Measurements from ENCODE around the gene TNFAIP3.
"Not testable (repeated sequence)": the region's sequence is repeated elsewhere in the genome, so short reads cannot be mapped to it uniquely, and the experiment has no call there.

TNFAIP3 gene

DNA sequence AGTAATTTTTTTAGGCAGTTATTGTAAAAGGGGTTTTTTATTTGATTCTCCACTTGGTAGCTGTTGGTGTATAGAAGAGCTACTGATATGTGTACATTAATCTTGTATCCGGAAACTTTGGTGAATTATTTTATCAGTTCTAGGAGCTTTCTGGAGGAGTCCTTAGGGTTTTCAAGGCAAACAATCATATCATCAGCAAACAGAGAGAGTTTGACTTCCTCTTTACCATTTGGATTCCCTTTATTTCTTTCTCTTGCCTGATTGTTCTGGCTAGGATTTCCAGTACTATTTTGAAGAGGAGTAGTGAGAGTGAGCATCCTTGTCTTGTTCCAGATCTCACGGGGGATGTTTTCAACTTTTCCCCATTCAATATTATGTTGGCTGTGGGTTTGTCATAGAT is 28.0 kb upstream of the TNFAIP3 start:
- Histone ChIP-seq H2AFZ (ENCODE audit: low read depth, low read length) (no peak overlapping the region), H3K4me3 (ENCODE audit: low read length) (no peak overlapping the region), H3K79me2 (ENCODE audit: low read length) (no peaks in the 10 kb centered on the region), H3K4me1 (ENCODE audit: low read length) (peaks cover 6% of the 10 kb centered on the region; the same call in 1 of the 2 replicates), H3K36me3 (replicated peaks; ENCODE audit: low read depth, low read length) (no peaks in the 10 kb centered on the region), H3K4me2 (ENCODE audit: low read length) (no peak overlapping the region), H3K27me3 (ENCODE audit: low read depth, low read length) (no peaks in the 10 kb centered on the region), H3K9ac (ENCODE audit: low read length) (no peak overlapping the region), H3K9me3 (ENCODE audit: insufficient read depth, low read length) (peaks cover 4% of the 10 kb centered on the region; the same call in 1 of the 2 replicates), H3K27ac (ENCODE audit: low read length) (no peak overlapping the region), H4K20me1 (ENCODE audit: insufficient read depth, low read length) (no peaks in the 10 kb centered on the region)
- no peak for TF ChIP-seq EZH2phosphoT487 (IDR thresholded peaks at IDR 0.05; ENCODE audit: low read depth)
- TF ChIP-seq, protein P1, sequence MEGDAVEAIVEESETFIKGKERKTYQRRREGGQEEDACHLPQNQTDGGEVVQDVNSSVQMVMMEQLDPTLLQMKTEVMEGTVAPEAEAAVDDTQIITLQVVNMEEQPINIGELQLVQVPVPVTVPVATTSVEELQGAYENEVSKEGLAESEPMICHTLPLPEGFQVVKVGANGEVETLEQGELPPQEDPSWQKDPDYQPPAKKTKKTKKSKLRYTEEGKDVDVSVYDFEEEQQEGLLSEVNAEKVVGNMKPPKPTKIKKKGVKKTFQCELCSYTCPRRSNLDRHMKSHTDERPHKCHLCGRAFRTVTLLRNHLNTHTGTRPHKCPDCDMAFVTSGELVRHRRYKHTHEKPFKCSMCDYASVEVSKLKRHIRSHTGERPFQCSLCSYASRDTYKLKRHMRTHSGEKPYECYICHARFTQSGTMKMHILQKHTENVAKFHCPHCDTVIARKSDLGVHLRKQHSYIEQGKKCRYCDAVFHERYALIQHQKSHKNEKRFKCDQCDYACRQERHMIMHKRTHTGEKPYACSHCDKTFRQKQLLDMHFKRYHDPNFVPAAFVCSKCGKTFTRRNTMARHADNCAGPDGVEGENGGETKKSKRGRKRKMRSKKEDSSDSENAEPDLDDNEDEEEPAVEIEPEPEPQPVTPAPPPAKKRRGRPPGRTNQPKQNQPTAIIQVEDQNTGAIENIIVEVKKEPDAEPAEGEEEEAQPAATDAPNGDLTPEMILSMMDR (IDR thresholded peaks at IDR 0.05; ENCODE audit: low read depth, low read length): no peak

DNA sequence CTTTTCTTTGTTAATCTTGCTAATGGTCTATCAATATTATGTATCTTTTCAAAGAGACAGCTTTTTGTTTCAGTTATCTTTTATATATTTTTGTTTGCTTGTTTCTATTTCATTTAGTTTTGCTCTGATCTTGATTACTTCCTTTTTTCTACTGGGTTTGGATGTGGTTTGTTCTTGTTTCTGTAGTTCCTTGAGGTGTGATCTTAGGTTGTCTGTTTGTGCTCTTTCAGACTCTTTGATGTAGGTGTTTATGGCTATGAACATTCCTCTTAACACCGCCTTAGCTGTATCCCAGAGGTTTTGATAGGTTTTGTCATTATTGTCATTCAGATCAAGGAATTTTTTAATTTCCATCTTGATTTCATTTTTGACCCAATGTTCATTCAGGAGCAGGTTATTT is 26.8 kb upstream of the TNFAIP3 start:
- H2AFZ ChIP-seq (ENCODE audit: low read depth, low read length): no peak overlapping the region
- H3K9ac ChIP-seq (ENCODE audit: low read length): no peak overlapping the region
- H4K20me1 ChIP-seq (ENCODE audit: insufficient read depth, low read length): no peaks in the 10 kb centered on the region
- TF ChIP-seq EZH2phosphoT487 (IDR thresholded peaks at IDR 0.05; ENCODE audit: low read depth): no peak
- TF ChIP-seq, protein P1 (IDR thresholded peaks at IDR 0.05; ENCODE audit: low read depth, low read length): no peak
- H3K4me2 ChIP-seq (ENCODE audit: low read length): no peak overlapping the region
- no peaks in the 10 kb centered on the region for H3K36me3 ChIP-seq (replicated peaks; ENCODE audit: low read depth, low read length)
- peaks cover 5% of the 10 kb centered on the region; the same call in 1 of the 2 replicates for H3K4me1 ChIP-seq (ENCODE audit: low read length)
- H3K79me2 ChIP-seq (ENCODE audit: low read length): no peaks in the 10 kb centered on the region
- H3K27me3 ChIP-seq (ENCODE audit: low read depth, low read length): no peaks in the 10 kb centered on the region
- H3K4me3 ChIP-seq (ENCODE audit: low read length): no peak overlapping the region
- H3K27ac ChIP-seq (ENCODE audit: low read length): no peak overlapping the region
- peaks cover 1% of the 10 kb centered on the region; the same call in 1 of the 2 replicates for H3K9me3 ChIP-seq (ENCODE audit: insufficient read depth, low read length)

- Histone ChIP-seq H3K79me2 (ENCODE audit: low read length) (no peaks in the 10 kb centered on the region), H3K27ac (ENCODE audit: low read length) (no peak overlapping the region), H4K20me1 (ENCODE audit: insufficient read depth, low read length) (no peaks in the 10 kb centered on the region), H3K36me3 (replicated peaks; ENCODE audit: low read depth, low read length) (peaks cover 5% of the 10 kb centered on the region), H3K4me2 (ENCODE audit: low read length) (no peak overlapping the region), H3K9me3 (ENCODE audit: insufficient read depth, low read length) (0 out of 2 replicates have a peak, but pooled peaks cover 7% of the 10 kb centered on the region), H3K27me3 (ENCODE audit: low read depth, low read length) (no peaks in the 10 kb centered on the region), H3K9ac (ENCODE audit: low read length) (no peak overlapping the region), H3K4me3 (ENCODE audit: low read length) (no peak overlapping the region), H3K4me1 (ENCODE audit: low read length) (peaks cover 27% of the 10 kb centered on the region), H2AFZ (ENCODE audit: low read depth, low read length) (no peak overlapping the region)
- TF ChIP-seq, protein P1 (IDR thresholded peaks at IDR 0.05; ENCODE audit: low read depth, low read length): no peak
- TF ChIP-seq EZH2phosphoT487 (IDR thresholded peaks at IDR 0.05; ENCODE audit: low read depth): no peak
These were observed 23.8 kb upstream of the TNFAIP3 start for GRCh38 chr6:137843211-137843610.

DNA sequence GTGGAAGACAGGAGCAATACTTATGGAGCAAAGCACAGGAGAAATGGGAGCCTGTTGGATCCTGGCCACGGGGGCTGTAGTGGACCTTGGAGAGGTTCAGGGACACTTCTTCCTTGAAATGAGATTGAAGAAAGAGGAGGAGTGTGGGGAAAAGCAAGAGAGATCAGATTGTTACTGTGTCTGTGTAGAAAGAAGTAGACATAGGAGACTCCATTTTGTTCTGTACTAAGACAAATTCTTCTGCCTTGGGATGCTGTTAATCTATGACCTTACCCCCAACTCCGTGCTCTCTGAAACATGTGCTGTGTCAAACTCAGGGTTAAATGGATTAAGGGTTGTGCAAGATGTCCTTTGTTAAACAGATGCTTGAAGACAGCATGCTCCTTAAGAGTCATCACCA is 22.7 kb upstream of the TNFAIP3 start:
- not testable (repeated sequence) for H2AFZ ChIP-seq (ENCODE audit: low read depth, low read length); H3K36me3 ChIP-seq (replicated peaks; ENCODE audit: low read depth, low read length)

GRCh38 chr6:137844773-137845172 is 22.3 kb upstream of the TNFAIP3 start:
- not testable (repeated sequence) for H3K36me3 ChIP-seq (replicated peaks; ENCODE audit: low read depth, low read length); H3K9me3 ChIP-seq (ENCODE audit: insufficient read depth, low read length); H3K9ac ChIP-seq (ENCODE audit: low read length); H4K20me1 ChIP-seq (ENCODE audit: insufficient read depth, low read length); H3K79me2 ChIP-seq (ENCODE audit: low read length); H3K27me3 ChIP-seq (ENCODE audit: low read depth, low read length); H3K4me2 ChIP-seq (ENCODE audit: low read length); H3K27ac ChIP-seq (ENCODE audit: low read length); H3K4me3 ChIP-seq (ENCODE audit: low read length); H2AFZ ChIP-seq (ENCODE audit: low read depth, low read length)
- peaks cover 41% of the 10 kb centered on the region for H3K4me1 ChIP-seq (ENCODE audit: low read length)

More for the DNA sequence above, 22.7 kb upstream of the TNFAIP3 start:
- H3K27ac ChIP-seq (ENCODE audit: low read length); H3K9ac ChIP-seq (ENCODE audit: low read length); H3K4me3 ChIP-seq (ENCODE audit: low read length); H3K4me2 ChIP-seq (ENCODE audit: low read length); H4K20me1 ChIP-seq (ENCODE audit: insufficient read depth, low read length); H3K9me3 ChIP-seq (ENCODE audit: insufficient read depth, low read length); H3K27me3 ChIP-seq (ENCODE audit: low read depth, low read length); H3K79me2 ChIP-seq (ENCODE audit: low read length): not testable (repeated sequence)
- H3K4me1 ChIP-seq (ENCODE audit: low read length): peaks cover 37% of the 10 kb centered on the region
